Measurements from ENCODE around the gene PIGU. TPM values are rescaled to one million over a fixed set of nuclear protein-coding genes. Genes with fewer than 3 reads are reported as not detected.

Gene PIGU
- total and polyA plus RNA-seq, 2 donors (not counting 1 experiment from before 2014, with no cell fraction given) = 6.4 to 42.6 TPM

DNA sequence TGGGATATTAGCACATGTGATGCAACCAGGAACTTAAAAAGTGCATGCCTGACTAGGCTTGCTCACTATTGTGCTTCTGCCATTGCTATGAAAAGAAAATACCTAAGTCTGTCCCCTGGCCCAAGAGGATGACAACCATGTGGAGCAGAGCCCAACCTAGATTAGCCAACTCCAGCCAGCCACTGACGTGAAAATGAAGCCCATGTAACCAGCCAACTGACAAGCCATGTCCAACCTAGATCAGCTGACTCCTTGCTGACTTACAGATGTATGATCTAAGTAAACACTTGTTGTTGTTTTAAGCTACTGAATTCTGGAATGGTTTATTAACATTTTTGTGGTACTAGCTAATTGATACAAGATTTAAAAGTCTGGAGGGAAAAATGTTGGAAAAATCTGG lies 47.5 kb downstream of the PIGU start:
- H3K9ac ChIP-seq (ENCODE audit: insufficient read depth, low read length) = no peak overlapping the region
- peak in 1 of 2 donors; percentile 18 for DNase-seq (ENCODE audit: low read depth in 2 of 2)
- H3K4me3 ChIP-seq (replicated peaks in 1 of 4; ENCODE audit: control extremely low read depth in 1 of 4, insufficient read depth in 1 of 4, low read depth in 3 of 4, low read length in 4 of 4) = no peak overlapping the region
- H3K79me2 ChIP-seq (ENCODE audit: control insufficient read depth, insufficient read depth, low read length) = no peaks in the 10 kb centered on the region
- no peaks in the 10 kb centered on the region for H3K27me3 ChIP-seq (ENCODE audit: control insufficient read depth, insufficient read depth, low read length)
- H3K27ac ChIP-seq (ENCODE audit: insufficient read depth, low read length) = no peak overlapping the region
- no peaks in the 10 kb centered on the region for H3K9me3 ChIP-seq (ENCODE audit: control insufficient read depth, insufficient read depth, low read depth, low read length)
- H3K4me1 ChIP-seq (ENCODE audit: control insufficient read depth, extremely low read depth, insufficient read depth, low read length) = no peaks in the 10 kb centered on the region
- no peak for TF ChIP-seq EZH2 (IDR thresholded peaks at IDR 0.05; ENCODE audit: low read length, missing control alignments)
- TF ChIP-seq, protein P1, sequence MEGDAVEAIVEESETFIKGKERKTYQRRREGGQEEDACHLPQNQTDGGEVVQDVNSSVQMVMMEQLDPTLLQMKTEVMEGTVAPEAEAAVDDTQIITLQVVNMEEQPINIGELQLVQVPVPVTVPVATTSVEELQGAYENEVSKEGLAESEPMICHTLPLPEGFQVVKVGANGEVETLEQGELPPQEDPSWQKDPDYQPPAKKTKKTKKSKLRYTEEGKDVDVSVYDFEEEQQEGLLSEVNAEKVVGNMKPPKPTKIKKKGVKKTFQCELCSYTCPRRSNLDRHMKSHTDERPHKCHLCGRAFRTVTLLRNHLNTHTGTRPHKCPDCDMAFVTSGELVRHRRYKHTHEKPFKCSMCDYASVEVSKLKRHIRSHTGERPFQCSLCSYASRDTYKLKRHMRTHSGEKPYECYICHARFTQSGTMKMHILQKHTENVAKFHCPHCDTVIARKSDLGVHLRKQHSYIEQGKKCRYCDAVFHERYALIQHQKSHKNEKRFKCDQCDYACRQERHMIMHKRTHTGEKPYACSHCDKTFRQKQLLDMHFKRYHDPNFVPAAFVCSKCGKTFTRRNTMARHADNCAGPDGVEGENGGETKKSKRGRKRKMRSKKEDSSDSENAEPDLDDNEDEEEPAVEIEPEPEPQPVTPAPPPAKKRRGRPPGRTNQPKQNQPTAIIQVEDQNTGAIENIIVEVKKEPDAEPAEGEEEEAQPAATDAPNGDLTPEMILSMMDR (conservative IDR thresholded peaks at IDR 0.05 in 1 of 2, IDR thresholded peaks at IDR 0.05 in 1 of 2; ENCODE audit: low read depth in 1 of 2, low read length in 2 of 2) = no peak
- no peaks in the 10 kb centered on the region for H4K20me1 ChIP-seq (ENCODE audit: control insufficient read depth, extremely low read depth, insufficient read depth, low read length)
- H2AFZ ChIP-seq (ENCODE audit: low read length) = no peak overlapping the region
- no peaks in the 10 kb centered on the region for H3K36me3 ChIP-seq (ENCODE audit: control insufficient read depth, insufficient read depth, low read length)
- H3K4me2 ChIP-seq (ENCODE audit: extremely low read depth, insufficient read depth, low read length) = no peak overlapping the region

DNA sequence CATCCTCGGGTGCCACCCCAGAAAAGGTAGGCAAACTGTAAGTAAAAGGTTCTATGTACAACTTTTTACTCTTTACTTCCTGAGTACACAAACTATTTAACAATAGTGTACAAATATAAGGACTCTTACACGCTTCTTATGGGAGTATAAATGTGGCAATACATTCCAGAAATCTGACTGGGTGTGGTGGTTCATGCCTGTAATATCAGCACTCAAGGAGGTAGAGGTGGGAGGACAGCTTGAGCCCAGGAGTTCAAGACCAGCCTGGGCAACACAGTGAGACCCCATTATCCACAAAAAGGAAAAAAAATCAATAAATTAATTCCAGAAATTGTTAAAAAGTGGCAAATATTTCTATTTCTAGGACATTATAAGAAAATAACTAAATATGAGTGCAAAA lies 48.9 kb downstream of the PIGU start:
- no peak overlapping the region for H2AFZ ChIP-seq (ENCODE audit: low read length)
- no peak overlapping the region for H3K9ac ChIP-seq (ENCODE audit: insufficient read depth, low read length)
- no peak overlapping the region for H3K27ac ChIP-seq (ENCODE audit: insufficient read depth, low read length)
- no peaks in the 10 kb centered on the region for H4K20me1 ChIP-seq (ENCODE audit: control insufficient read depth, extremely low read depth, insufficient read depth, low read length)
- H3K27me3 ChIP-seq (ENCODE audit: control insufficient read depth, insufficient read depth, low read length) = no peaks in the 10 kb centered on the region
- no peak for DNase-seq (ENCODE audit: low read depth in 2 of 2)
- no peaks in the 10 kb centered on the region for H3K36me3 ChIP-seq (ENCODE audit: control insufficient read depth, insufficient read depth, low read length)
- no peak for TF ChIP-seq EZH2 (IDR thresholded peaks at IDR 0.05; ENCODE audit: low read length, missing control alignments)
- TF ChIP-seq, protein P1 (conservative IDR thresholded peaks at IDR 0.05 in 1 of 2, IDR thresholded peaks at IDR 0.05 in 1 of 2; ENCODE audit: low read depth in 1 of 2, low read length in 2 of 2) = no peak
- no peak overlapping the region for H3K4me3 ChIP-seq (replicated peaks in 1 of 4; ENCODE audit: control extremely low read depth in 1 of 4, insufficient read depth in 1 of 4, low read depth in 3 of 4, low read length in 4 of 4)
- H3K4me2 ChIP-seq (ENCODE audit: extremely low read depth, insufficient read depth, low read length) = no peak overlapping the region
- H3K4me1 ChIP-seq (ENCODE audit: control insufficient read depth, extremely low read depth, insufficient read depth, low read length) = no peaks in the 10 kb centered on the region
- no peaks in the 10 kb centered on the region for H3K79me2 ChIP-seq (ENCODE audit: control insufficient read depth, insufficient read depth, low read length)
- no peaks in the 10 kb centered on the region for H3K9me3 ChIP-seq (ENCODE audit: control insufficient read depth, insufficient read depth, low read depth, low read length)

DNA sequence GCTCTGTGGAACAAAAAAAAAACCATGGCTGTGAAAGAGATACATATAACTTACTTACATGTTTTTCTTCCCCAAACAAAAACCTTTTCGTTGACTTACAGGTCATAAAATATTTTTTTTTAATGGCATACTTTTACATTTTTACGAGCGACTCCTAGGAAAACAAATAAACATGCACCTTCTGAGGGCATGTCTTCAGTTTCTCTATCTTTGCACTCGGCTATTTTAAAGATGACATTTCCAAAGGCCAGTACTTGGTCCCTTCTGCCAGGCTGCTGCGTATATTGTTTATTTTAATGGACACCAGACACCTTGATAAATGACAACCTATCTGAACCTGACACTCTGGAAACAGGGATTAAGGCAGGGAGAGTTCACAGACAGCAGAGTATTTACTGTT lies 49.4 kb downstream of the PIGU start:
- Histone ChIP-seq H4K20me1 (ENCODE audit: control insufficient read depth, extremely low read depth, insufficient read depth, low read length) (no peaks in the 10 kb centered on the region), H3K9ac (ENCODE audit: insufficient read depth, low read length) (no peak overlapping the region), H3K36me3 (ENCODE audit: control insufficient read depth, insufficient read depth, low read length) (no peaks in the 10 kb centered on the region), H3K4me1 (ENCODE audit: control insufficient read depth, extremely low read depth, insufficient read depth, low read length) (no peaks in the 10 kb centered on the region), H3K4me2 (ENCODE audit: extremely low read depth, insufficient read depth, low read length) (no peak overlapping the region), H3K4me3 (replicated peaks in 1 of 4; ENCODE audit: control extremely low read depth in 1 of 4, insufficient read depth in 1 of 4, low read depth in 3 of 4, low read length in 4 of 4) (no peak overlapping the region), H3K27ac (ENCODE audit: insufficient read depth, low read length) (no peak overlapping the region), H3K9me3 (ENCODE audit: control insufficient read depth, insufficient read depth, low read depth, low read length) (no peaks in the 10 kb centered on the region), H2AFZ (ENCODE audit: low read length) (no peak overlapping the region), H3K27me3 (ENCODE audit: control insufficient read depth, insufficient read depth, low read length) (no peaks in the 10 kb centered on the region), H3K79me2 (ENCODE audit: control insufficient read depth, insufficient read depth, low read length) (no peaks in the 10 kb centered on the region)
- no peak for DNase-seq (ENCODE audit: low read depth in 2 of 2)
- TF ChIP-seq, protein P1 (conservative IDR thresholded peaks at IDR 0.05 in 1 of 2, IDR thresholded peaks at IDR 0.05 in 1 of 2; ENCODE audit: low read depth in 1 of 2, low read length in 2 of 2) = no peak
- no peak for TF ChIP-seq EZH2 (IDR thresholded peaks at IDR 0.05; ENCODE audit: low read length, missing control alignments)
